GM23338 (cell line): ENCODE data around the gene ZNF653. TPM values are rescaled to one million over a fixed set of nuclear protein-coding genes. Genes with fewer than 3 reads are reported as not detected.

Experiments
- ATAC-seq: fragments of 200-7000 bp; cut with Tn5 transposase; 3 replicates; pipeline ENCODE4 v1.9.1; 2020
- DNase-seq: peaks from one replicate; pipeline ENCODE4 v3.0.0-alpha.2; 2015; ENCODE audit warnings: low spot score
- H2AFZ ChIP-seq: fragments of 200-600 bp; sonication (generic); 2 replicates; pipeline ENCODE4 v1.8.0; 2016; ENCODE audit warnings: antibody characterized with exemption, mild to moderate bottlenecking, moderate library complexity
- H3F3A ChIP-seq: fragments of 200-600 bp; sonication (generic); replicated peaks from 2 replicates; pipeline ENCODE4 v1.8.0; 2017; ENCODE audit warnings: antibody characterized with exemption, mixed run types, low read depth
- H3K27ac ChIP-seq: fragments of 200-600 bp; sonication (generic); 2 replicates; pipeline ENCODE4 v1.6.1; 2016; ENCODE audit warnings: low read depth
- H3K27me3 ChIP-seq: fragments of 200-600 bp; sonication (generic); 2 replicates; pipeline ENCODE4 v1.8.0; 2016; ENCODE audit warnings: mild to moderate bottlenecking, mixed run types, moderate library complexity; ENCODE audit not compliant: insufficient read depth
- H3K36me3 ChIP-seq: fragments of 200-600 bp; sonication (generic); 2 replicates; pipeline ENCODE4 v1.8.0; 2016; ENCODE audit warnings: mild to moderate bottlenecking; ENCODE audit not compliant: insufficient read depth
- H3K4me1 ChIP-seq: fragments of 200-600 bp; sonication (generic); 2 replicates; pipeline ENCODE4 v1.8.0; 2016; ENCODE audit warnings: mild to moderate bottlenecking, moderate library complexity; ENCODE audit not compliant: insufficient read depth
- H3K4me2 ChIP-seq: fragments of 200-600 bp; sonication (generic); 2 replicates; pipeline ENCODE4 v1.7.1; 2017; ENCODE audit warnings: mixed run types
- H3K4me3 ChIP-seq: fragments of 200-600 bp; sonication (generic); 2 replicates; pipeline ENCODE4 v1.6.1; 2016; ENCODE audit warnings: mixed run types
- H3K79me2 ChIP-seq: fragments of 200-600 bp; sonication (generic); replicated peaks from 2 replicates; pipeline ENCODE4 v1.8.0; 2017; ENCODE audit warnings: mild to moderate bottlenecking; ENCODE audit not compliant: insufficient read depth
- H3K9me2 ChIP-seq: fragments of 200-600 bp; sonication (generic); 2 replicates; pipeline ENCODE4 v1.8.0; 2017; ENCODE audit not compliant: insufficient read depth
- H4K20me1 ChIP-seq: fragments of 200-600 bp; sonication (generic); replicated peaks from 2 replicates; pipeline ENCODE4 v1.8.0; 2017; ENCODE audit warnings: mild to moderate bottlenecking; ENCODE audit not compliant: insufficient read depth
- H3K27ac Mint-ChIP-seq: 2 replicates; pipeline ENCODE4 v1.8.0; 2020; ENCODE audit warnings: inconsistent platforms, mild to moderate bottlenecking, moderate library complexity, mixed read lengths
- H3K27me3 Mint-ChIP-seq: 3 replicates; pipeline ENCODE4 v1.8.0; 2022; ENCODE audit warnings: low read depth, mild to moderate bottlenecking, moderate library complexity, mixed read lengths, inconsistent platforms; ENCODE audit not compliant: insufficient read depth, poor library complexity
- H3K36me3 Mint-ChIP-seq: 3 replicates; pipeline ENCODE4 v1.8.0; 2021; ENCODE audit warnings: low read depth, mild to moderate bottlenecking, inconsistent platforms, moderate library complexity, mixed read lengths
- H3K4me1 Mint-ChIP-seq: 3 replicates; pipeline ENCODE4 v1.8.0; 2020; ENCODE audit warnings: mild to moderate bottlenecking, inconsistent platforms, mixed read lengths
- H3K4me3 Mint-ChIP-seq: 3 replicates; pipeline ENCODE4 v1.8.0; 2021; ENCODE audit warnings: moderate library complexity, mild to moderate bottlenecking, inconsistent platforms, mixed read lengths
- H3K9me3 Mint-ChIP-seq: 3 replicates; pipeline ENCODE4 v1.8.0; 2020; ENCODE audit warnings: moderate library complexity, mild to moderate bottlenecking, inconsistent platforms, mixed read lengths
- EZH2 ChIP-seq: fragments of 200-600 bp; sonication (generic); IDR thresholded peaks from one replicate; pipeline ENCODE4 v1.8.0; 2017; ENCODE audit warnings: antibody characterized with exemption, mild to moderate bottlenecking, low read depth; ENCODE audit not compliant: unreplicated experiment
- POLR2AphosphoS5 ChIP-seq: IDR thresholded peaks from 2 replicates; pipeline ENCODE4 v1.6.1; 2016; ENCODE audit warnings: antibody characterized with exemption, low read depth
- STAT1 ChIP-seq: IDR thresholded peaks from one replicate; pipeline ENCODE4 v1.6.1; 2016; ENCODE audit warnings: antibody characterized with exemption; ENCODE audit not compliant: unreplicated experiment
- polyA plus RNA-seq: library from polyadenylated mRNA; unstranded; fragments of >200 nt; fragmentation: Nextera tagmentation; extraction: Ambion mirVana; gene quantifications from 2 replicates; pipeline ENCODE4 v1.2.1, GENCODE V29; 2016
- total RNA-seq: library from RNA; depleted of rRNA; stranded (reverse); fragments of >200 nt; shearing (Covaris generic); gene quantifications from 2 replicates; pipeline ENCODE4 v1.2.3, GENCODE V29; 2014
- TF ChIP-seq, protein P1 (sequence below): IDR thresholded peaks from 2 replicates; pipeline ENCODE4 v1.6.1; 2016; ENCODE audit warnings: antibody characterized with exemption
- TF ChIP-seq, protein P2 (sequence below), 2 experiments: fragments of 200-600 bp in 1 of 2; sonication (generic) in 1 of 2; conservative IDR thresholded peaks; 2 replicates each; pipeline versions ENCODE4 v1.5.1 to v1.6.1; 2016 to 2017; ENCODE audit warnings: antibody characterized with exemption in 2 of 2, low read depth in 2 of 2, mild to moderate bottlenecking in 2 of 2, moderate library complexity in 1 of 2
- TF ChIP-seq, protein P3 (sequence below): IDR thresholded peaks from one replicate; pipeline ENCODE4 v1.6.1; 2018; ENCODE audit warnings: antibody characterized with exemption; ENCODE audit not compliant: unreplicated experiment

Gene ZNF653
- total and polyA plus RNA-seq, 2 experiments from 2014 or later = 2.5 to 5.3 TPM

DNA sequence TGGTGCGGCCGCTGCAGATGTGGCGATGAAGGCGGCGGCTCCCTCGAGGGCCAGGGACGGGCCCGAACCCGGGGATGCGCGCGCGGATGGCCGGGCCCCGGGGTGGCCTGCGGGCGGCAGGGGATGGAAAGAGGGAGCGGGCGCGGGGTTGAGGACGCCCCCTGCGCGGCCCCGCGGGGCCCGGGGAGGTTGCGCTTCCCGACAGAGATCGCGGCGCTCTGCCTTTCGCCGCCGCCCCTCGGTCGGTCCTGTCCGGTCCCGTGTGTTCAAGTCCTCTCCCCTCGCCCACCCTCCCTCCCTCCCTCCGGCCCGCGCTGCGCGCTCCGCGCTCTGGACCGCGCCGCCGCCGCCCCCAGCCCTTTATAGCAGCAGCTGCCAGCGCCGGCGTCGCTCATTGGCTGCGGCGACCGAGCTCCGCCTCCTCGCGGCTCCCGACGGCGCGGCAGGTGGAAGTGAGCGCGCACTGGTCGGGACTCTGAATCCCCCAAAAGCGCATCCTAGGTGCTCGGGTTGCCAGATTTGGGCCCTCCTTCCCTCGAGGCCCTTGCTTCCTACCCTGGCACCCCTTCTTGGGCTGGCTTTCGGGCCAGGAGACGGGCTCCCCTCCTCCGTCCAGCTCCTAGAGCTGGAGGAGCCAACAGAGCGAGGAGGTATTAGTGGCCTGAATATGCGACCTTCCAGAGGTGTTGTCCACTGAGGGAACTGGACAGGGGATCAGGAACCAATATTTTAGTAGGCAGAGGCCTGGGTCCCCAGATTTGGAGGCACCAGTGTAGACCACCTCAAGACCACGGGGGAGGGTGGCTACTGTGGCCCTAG is 24.7 kb downstream of the ZNF653 start, which contains the start of gene ELAVL3:
Gene ELAVL3, minus strand, starts transcription at position 332 of the 819 bp plus-strand sequence. CDS start 438 bp downstream, outside the sequence.
- Histone ChIP-seq H2AFZ (peak within 1 kb of the TSS; percentile 74; the same call in 1 of the 2 replicates), H3K4me3 (peak within 1 kb of the TSS; percentile 61), H3K27ac (no peak within 1 kb of the TSS), H3K9me2 (no peaks in the 10 kb centered on the region), H3K27me3 (peaks cover 34% of the 10 kb centered on the region), H3K4me2 (peak within 1 kb of the TSS; percentile 77), H3F3A (peaks cover 16% of the 10 kb centered on the region), H3K36me3 (no peaks in the 10 kb centered on the region), H4K20me1 (no peaks in the 10 kb centered on the region), H3K79me2 (no peaks in the 10 kb centered on the region), H3K4me1 (peaks cover 8% of the 10 kb centered on the region)
- Mint-ChIP-seq H3K36me3 (no peaks in the 10 kb centered on the region; the same call in 2 of the 3 replicates), H3K4me3 (peak within 1 kb of the TSS; percentile 64), H3K9me3 (peaks cover 7% of the 10 kb centered on the region; the same call in 2 of the 3 replicates), H3K27me3 (peaks cover 51% of the 10 kb centered on the region), H3K27ac (no peak within 1 kb of the TSS), H3K4me1 (peaks cover 6% of the 10 kb centered on the region)
- TF ChIP-seq EZH2 (peak; percentile 41), POLR2AphosphoS5 (peak; percentile 72)
- TF ChIP-seq, protein P1, sequence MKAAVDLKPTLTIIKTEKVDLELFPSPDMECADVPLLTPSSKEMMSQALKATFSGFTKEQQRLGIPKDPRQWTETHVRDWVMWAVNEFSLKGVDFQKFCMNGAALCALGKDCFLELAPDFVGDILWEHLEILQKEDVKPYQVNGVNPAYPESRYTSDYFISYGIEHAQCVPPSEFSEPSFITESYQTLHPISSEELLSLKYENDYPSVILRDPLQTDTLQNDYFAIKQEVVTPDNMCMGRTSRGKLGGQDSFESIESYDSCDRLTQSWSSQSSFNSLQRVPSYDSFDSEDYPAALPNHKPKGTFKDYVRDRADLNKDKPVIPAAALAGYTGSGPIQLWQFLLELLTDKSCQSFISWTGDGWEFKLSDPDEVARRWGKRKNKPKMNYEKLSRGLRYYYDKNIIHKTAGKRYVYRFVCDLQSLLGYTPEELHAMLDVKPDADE = no peak
- peak; percentile 15 for ATAC-seq
- peak; percentile 76 for DNase-seq

DNA sequence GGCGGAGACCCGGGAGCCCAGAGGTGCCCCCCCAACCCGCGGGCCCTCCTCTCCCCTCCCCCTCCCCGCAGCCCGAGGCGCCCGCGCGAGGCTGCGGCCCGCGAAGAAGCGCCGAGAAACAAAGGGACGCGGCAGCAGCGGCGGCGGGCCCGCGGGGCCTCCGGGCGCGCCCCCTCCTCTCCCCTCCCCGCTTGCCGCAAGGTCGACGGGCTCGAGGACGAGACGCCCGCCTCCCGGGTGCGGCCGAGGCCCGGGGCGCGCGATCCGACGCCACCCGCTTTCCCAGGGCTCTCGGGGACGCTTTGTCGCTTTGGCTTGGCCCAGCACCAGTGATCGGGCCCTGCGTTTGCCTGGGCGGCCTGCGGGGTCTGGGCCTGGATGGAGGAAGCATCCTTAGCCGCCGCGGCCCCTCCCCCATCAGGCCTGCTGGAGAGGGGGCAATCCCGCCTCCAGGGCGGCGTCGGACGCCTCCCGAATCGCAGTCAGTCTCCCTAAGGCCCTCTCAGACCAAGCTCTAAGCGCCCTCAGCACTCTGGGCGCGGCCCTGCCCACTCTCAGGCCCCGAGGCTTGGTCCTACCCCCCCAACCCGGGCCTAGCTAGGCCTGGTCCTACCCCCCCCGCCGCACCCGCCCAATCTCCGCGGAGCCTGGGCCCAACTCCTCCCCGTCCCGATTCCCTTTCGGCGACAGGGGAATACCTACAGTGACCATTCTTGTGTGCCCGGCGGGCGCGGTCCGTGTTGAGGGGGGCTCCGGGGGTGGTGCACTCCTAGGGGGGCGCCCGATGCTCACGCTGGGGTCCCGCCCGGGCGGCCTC is 25.5 kb downstream of the ZNF653 start:
- H3K4me1 Mint-ChIP-seq = peaks cover 6% of the 10 kb centered on the region
- H3K9me3 Mint-ChIP-seq = peaks cover 7% of the 10 kb centered on the region; the same call in 2 of the 3 replicates
- H3K27me3 Mint-ChIP-seq = peaks cover 51% of the 10 kb centered on the region
- Histone ChIP-seq H3K4me2 (peak overlapping the region; percentile 77), H3K4me1 (peaks cover 8% of the 10 kb centered on the region), H4K20me1 (no peaks in the 10 kb centered on the region), H3K79me2 (no peaks in the 10 kb centered on the region), H2AFZ (no peak overlapping the region), H3K27ac (no peak overlapping the region), H3K27me3 (peaks cover 34% of the 10 kb centered on the region), H3K4me3 (peak overlapping the region; percentile 61), H3K9me2 (no peaks in the 10 kb centered on the region), H3F3A (peaks cover 16% of the 10 kb centered on the region), H3K36me3 (no peaks in the 10 kb centered on the region)
- H3K4me3 Mint-ChIP-seq = no peak overlapping the region
- DNase-seq (peak; percentile 46), ATAC-seq (no peak)
- H3K36me3 Mint-ChIP-seq = no peaks in the 10 kb centered on the region; the same call in 2 of the 3 replicates
- H3K27ac Mint-ChIP-seq = no peak overlapping the region
- TF ChIP-seq, protein P2, sequence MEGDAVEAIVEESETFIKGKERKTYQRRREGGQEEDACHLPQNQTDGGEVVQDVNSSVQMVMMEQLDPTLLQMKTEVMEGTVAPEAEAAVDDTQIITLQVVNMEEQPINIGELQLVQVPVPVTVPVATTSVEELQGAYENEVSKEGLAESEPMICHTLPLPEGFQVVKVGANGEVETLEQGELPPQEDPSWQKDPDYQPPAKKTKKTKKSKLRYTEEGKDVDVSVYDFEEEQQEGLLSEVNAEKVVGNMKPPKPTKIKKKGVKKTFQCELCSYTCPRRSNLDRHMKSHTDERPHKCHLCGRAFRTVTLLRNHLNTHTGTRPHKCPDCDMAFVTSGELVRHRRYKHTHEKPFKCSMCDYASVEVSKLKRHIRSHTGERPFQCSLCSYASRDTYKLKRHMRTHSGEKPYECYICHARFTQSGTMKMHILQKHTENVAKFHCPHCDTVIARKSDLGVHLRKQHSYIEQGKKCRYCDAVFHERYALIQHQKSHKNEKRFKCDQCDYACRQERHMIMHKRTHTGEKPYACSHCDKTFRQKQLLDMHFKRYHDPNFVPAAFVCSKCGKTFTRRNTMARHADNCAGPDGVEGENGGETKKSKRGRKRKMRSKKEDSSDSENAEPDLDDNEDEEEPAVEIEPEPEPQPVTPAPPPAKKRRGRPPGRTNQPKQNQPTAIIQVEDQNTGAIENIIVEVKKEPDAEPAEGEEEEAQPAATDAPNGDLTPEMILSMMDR (conservative IDR thresholded peaks at IDR 0.05; ENCODE audit: low read depth in 2 of 2) = no peak
- no peak for TF ChIP-seq STAT1
- TF ChIP-seq POLR2AphosphoS5 = no peak
- TF ChIP-seq, protein P3, sequence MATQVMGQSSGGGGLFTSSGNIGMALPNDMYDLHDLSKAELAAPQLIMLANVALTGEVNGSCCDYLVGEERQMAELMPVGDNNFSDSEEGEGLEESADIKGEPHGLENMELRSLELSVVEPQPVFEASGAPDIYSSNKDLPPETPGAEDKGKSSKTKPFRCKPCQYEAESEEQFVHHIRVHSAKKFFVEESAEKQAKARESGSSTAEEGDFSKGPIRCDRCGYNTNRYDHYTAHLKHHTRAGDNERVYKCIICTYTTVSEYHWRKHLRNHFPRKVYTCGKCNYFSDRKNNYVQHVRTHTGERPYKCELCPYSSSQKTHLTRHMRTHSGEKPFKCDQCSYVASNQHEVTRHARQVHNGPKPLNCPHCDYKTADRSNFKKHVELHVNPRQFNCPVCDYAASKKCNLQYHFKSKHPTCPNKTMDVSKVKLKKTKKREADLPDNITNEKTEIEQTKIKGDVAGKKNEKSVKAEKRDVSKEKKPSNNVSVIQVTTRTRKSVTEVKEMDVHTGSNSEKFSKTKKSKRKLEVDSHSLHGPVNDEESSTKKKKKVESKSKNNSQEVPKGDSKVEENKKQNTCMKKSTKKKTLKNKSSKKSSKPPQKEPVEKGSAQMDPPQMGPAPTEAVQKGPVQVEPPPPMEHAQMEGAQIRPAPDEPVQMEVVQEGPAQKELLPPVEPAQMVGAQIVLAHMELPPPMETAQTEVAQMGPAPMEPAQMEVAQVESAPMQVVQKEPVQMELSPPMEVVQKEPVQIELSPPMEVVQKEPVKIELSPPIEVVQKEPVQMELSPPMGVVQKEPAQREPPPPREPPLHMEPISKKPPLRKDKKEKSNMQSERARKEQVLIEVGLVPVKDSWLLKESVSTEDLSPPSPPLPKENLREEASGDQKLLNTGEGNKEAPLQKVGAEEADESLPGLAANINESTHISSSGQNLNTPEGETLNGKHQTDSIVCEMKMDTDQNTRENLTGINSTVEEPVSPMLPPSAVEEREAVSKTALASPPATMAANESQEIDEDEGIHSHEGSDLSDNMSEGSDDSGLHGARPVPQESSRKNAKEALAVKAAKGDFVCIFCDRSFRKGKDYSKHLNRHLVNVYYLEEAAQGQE = no peak
